Umbilical cord (tissue), 2 donors: ENCODE data around the gene ABCG2. TPM values are rescaled to one million over a fixed set of nuclear protein-coding genes. Genes with fewer than 3 reads are reported as not detected.
A peak's percentile ranks its signal among the peaks of the same experiment; 100 is the strongest.

ENCODE experiments used
- DNase-seq: peaks from one replicate; pipeline ENCODE4 v3.0.0-alpha.2; 2015; ENCODE audit warnings: low spot score
- total RNA-seq: library from RNA; depleted of rRNA; stranded (reverse); fragments of >200 nt; gene quantifications from one replicate; pipeline ENCODE4 v1.2.3, GENCODE V29; 2014; ENCODE audit warnings: low replicate concordance; ENCODE audit not compliant: insufficient read depth

Gene ABCG2
- 9.1 TPM for total RNA-seq

DNA sequence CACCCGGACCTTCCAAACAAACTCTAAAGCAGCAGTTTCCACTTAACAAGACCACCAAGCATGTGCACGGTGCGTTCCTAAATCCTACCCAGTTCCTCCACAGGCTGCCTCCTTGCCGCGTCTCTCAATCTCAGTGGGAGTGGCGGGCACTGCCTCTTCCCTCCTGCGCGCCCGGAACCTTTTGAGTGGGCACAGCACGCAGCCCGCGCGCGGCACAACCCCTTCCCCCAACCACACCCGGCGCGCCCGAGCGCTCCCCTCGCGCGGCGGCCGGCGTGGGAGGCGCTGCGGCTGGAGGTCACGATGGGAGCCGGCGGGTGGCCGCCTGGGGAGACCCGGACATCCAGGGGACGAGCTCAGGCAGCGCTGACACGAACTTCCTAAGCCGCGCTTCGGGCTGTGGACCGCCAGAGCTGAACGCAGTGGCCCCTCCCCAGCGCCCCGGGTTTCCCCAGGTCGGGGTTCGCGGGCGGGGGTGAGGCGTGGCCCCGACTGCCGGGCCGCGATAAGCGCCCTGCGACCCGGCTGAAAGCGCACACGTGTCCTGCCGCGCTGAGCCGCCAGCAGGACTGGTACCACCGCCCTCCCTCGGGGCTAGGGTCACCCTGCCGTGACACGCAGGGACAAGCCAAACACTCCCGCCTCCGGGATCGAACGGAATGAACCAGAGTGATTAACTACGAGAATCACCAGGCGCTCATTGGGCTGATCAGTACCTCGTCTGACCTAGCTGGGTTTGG, at the start of gene ABCG2:
Gene ABCG2, minus strand, starts transcription at position 151 of the 740 bp plus-strand sequence. CDS start 18,644 bp downstream, outside the sequence.
- peak; percentile 24 for DNase-seq

- no peak for DNase-seq
These were observed 49.7 kb upstream of the ABCG2 start for GRCh38 chr4:88208156-88208555.

GRCh38 chr4:88207171-88207570, 48.7 kb upstream of the ABCG2 start:
- no peak for DNase-seq

DNA sequence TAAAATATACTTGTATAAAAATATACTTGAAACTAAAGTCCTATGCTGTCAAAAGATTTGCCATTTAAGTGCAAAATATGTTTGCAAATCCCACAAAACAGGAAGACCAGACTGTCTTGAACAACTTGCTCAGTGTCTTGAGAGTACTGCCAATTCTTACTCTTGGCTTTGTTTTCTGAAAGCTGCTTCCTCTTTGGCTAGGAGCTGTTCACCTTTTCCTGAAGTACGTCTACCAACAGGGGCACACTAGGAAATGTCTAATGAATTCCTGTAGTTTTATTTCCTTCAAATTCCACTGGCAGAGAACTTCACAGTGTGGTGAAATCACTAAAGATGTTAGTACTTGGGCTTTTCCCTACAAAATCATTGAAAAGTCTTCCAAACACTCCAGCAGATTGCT, 46.4 kb upstream of the ABCG2 start:
- DNase-seq = no peak

DNA sequence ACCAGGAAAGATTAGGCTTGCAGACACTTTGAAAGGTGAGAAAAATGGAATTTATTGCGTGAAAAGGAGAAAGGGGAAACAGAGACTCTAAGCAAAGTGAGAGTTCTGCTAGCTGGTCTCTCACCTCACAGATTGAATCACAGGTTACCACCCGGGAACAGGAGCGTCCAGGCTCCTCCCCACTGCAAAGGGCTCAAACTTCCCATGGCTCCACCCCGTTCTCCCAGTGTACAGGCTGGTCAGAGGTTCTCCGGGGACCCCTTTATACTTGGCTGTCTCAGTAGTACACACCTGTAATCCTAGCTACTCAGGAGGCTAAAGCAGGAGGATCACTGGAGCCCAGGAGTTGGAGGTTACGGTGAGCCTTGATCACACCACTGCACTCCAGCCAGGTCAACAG, 44.0 kb upstream of the ABCG2 start:
- no peak for DNase-seq

GRCh38 chr4:88200186-88200585, 41.7 kb upstream of the ABCG2 start:
- DNase-seq = no peak

DNA sequence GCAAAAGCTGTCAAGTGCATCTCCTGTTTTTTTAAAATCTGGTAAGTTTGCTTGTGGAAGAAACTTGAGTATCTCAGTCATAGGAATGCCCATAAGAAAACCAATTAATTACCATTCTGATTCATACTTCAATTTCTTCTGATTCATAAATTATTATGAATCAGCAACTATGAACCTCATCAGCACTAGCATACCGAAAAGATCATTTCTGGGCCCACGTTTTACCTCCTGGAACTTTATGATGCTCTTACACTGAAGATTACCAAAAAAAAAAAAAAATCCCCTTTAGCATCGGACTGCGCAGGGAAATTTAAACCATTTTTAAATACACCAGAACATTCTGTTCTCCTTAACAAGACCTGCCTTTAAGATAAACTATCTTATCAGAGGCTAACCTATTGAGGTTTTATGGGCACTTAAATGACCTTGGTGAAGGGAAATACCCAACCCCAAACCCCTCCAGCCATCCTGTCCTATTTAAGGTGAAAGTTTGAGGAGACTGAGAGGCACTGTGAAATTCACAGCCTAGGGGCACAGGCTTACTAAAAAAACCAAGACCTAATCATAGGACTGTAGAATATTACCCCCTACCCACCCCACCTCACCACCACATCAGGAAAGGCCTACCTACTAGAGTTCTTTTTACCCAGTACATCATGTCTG, 38.2 kb upstream of the ABCG2 start:
- no peak for DNase-seq

DNA sequence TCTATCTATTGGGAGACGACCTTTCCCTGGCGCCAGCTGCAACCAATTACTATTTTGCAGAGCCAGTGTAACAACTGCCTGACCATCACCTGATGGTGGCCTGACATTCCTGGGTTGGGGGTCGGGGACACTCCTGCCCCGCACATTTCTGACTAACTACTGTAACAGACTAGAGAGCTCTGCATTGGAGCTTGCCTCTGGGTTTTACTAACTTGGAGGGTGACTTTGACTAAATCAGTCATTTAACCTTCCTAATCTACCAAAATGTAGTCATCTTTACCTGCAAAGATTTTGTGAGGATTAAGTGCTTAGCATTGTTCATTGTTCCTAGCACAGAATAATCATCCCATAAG, 37.5 kb upstream of the ABCG2 start:
- no peak for DNase-seq

DNA sequence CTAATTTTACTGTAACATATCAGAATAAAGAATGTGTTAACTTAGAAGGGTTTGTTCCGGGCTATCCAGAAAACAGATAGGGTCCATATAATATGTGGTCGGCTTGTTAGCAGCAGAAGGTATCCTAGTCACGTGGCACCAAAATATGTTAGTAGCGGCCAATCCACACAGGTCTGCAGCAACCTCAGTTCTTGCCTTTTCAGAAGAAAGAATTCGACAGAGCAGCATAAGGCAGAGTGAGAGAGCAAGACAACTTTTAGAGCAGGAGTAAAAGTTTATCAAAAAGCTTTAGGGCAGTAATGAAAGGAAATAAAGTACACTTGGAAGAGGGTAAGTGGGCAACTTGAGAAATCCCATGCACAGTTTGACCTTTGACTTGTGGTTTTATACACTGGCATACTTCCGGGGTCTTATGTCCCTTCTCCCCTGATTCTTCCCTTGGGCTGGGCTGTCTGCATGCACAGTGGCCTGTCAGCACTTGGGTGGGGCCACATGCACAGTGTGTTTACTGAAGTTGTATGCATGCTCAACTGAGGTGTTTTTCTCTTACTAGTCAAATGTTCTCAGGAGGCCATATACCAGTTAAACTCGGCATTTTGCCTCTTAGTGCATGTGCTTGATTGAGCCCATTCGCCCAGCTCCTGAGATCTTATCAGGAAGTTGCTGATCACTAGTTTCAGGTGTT, 37.0 kb upstream of the ABCG2 start:
- DNase-seq = no peak

DNA sequence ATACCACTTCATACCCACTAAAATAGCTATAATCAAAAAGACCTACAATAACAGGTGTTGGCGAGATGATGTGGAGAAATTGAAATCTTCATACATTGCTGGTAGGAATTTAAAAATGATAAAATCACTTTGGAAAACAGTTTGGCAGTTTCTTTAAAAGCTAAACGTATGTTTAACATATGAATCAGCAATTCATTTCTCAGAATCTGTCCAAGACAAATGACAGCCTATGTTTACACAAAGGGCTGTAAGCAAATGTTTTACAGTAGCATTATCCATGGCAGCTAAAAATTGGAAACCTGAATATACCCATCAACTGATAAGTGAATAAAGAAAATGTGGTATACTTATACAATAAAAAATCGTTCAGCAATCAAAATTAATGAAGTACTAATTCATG, 33.0 kb upstream of the ABCG2 start:
- no peak for DNase-seq

DNA sequence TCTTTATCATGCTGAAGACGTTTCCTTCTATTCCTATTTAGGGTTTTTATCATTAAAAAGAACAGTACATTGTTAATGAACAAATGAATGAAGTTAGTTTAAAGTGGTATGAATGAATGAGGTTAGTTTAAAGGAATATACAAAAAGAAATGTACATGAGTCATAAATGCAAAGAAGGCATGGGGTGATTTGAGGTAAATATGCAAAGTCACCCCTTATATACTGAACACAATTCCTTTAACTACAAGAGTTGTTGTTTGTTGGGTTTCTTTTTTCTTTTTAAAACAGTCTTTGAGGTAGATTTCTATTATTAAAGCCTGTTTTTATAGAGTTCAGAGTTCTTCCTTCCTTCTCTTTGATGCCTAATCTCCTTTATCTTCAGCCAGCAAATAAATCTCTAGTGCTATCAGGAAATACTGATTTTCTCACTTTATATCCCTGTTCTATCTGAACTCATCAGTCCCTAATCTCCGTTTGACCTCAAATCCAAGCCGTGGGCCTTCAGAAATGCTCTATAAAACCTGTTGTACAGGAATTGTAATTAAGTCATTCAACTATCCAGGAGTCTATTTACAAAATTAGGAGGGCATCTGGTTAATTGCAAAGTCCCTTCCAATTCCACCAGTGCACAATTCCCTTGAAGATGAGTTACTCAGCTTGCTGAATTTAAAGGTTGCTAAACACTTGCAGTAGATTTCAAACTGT, 31.6 kb upstream of the ABCG2 start:
- DNase-seq = peak; percentile 18

DNA sequence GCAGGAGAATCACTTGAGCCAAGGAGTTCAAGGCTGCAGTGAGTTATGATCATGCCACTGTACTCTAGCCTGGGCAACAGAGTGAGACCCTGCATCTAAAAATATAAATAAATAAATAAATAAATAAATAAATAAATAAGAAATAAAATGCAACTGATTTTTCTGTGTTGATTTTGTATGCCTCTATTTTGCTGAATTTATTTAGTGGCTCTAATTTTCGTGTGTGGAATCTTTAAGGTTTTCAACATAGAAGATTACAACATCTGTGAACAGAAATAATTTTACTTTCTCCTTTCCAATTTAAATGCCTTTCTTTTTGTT, 30.9 kb upstream of the ABCG2 start:
- DNase-seq = no peak

GRCh38 chr4:88188738-88189417, 30.4 kb upstream of the ABCG2 start:
- DNase-seq = no peak

DNA sequence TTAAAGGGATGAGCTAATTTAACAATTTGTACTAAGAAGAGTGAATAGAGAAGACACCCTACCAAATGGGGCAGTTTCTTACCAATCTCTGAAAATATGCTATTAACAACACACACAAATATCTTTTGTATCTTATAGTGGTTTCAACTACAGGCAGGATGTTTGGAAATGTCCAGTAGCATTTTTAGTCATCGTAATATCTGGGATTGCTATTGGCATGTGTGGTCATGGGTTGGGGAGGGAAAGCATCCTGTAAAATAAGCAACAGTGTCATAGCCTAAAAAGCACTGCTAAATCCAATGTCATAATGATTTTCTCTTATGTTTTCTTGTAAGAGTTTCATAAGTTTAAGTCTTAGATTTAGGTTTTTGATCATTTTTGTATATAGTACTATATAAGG, 29.3 kb upstream of the ABCG2 start:
- no peak for DNase-seq

DNA sequence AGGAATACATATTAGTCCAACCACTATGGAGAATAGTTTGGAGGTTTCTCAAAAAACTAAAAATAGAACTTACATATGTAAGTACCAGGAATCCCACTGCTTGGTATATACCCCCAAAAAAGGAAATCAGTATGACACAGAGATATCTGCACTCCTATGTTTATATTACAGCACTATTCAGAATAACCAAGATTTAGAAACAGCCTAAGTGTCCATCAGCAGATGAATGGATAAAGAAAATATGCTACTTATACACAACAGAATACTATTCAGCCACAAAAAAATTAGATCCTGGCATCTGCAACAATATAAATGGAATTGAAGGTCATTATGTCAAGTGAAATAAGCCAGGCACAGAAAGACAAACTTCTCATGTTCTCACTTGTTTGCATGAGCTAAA, 27.5 kb upstream of the ABCG2 start:
- DNase-seq = no peak

GRCh38 chr4:88179261-88179660, 20.8 kb upstream of the ABCG2 start:
- DNase-seq = no peak

DNA sequence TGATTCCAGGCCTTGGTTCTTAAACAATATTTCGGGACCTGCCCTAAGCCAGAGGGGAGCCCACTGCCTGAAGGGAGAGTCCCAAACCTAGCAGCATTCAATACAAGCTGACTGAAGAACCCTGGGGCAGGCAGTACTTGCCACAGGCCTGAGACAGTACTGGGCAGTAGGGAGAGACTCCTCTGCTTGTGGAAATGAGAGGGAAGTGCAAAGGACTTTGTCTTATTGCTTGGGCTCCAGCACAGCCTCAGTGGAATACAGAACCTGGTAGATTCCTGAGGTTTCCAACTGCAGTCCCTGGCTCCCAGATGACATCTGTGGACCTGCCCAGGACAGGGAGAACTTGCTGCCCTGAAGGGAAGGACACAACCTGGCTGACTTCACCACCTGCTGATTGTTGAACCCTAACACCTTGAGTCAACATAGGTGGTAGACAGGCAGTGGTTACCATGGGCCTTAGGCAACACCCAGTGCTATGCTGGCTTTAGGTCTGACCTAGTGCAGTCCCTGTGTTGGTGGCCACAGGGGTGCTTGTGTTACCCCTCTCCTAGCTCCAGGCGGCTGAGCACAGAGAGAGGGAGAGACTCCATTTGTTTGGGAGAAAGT, 20.3 kb upstream of the ABCG2 start:
- DNase-seq = no peak

- peak; percentile 49 for DNase-seq
These were observed 19.7 kb upstream of the ABCG2 start for GRCh38 chr4:88177983-88178625.

- DNase-seq = no peak
These were observed 14.5 kb upstream of the ABCG2 start for GRCh38 chr4:88172987-88173386.

- DNase-seq = no peak
These were observed 12.8 kb upstream of the ABCG2 start for GRCh38 chr4:88171206-88171605.

DNA sequence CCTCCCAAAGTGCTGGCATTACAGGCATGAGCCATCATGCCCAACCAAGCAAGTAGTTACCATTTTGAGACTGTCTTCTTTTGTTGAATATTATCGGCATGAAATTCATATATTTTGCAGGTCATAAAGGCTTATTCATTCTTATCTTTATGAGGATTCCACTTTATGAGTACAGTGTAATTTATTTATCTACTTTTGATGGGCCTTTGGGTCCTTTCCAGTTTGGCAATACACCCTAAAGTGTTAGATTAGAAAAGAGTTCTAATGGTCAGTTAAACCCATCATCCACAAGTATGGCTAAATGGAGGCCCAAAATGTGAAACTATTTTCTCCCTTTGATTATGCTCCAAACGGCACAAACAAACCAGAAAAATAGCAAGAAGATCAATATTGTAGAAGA, 10.9 kb upstream of the ABCG2 start:
- no peak for DNase-seq
